ENCODE data around the gene WASF3. TPM values are rescaled to one million over a fixed set of nuclear protein-coding genes. Genes with fewer than 3 reads are reported as not detected.

WASF3 gene
- total RNA-seq, 2 donors from 2014 or later: 11.8 to 14.4 TPM

DNA sequence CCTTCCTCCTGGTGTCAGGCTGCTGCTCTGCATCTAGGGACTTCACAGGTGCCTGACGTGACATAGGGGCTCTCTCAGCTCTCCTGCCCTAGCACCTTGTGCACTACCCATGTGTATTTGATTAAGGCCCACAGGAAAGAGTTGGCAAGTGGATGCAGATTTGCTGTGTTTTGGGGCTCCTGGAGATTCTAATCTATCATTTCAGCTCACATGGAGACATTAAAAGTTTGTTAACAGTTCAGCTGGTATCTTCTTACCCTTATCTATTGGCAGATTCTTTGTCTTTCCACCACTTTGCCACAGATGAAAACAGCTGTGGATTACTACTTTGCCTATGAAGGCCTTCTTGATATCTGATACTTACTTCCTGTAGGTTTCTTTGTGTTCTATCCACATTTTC, 41.9 kb downstream of the WASF3 start:
- H3K4me1 ChIP-seq: peaks cover 0 to 13% of the 10 kb centered on the region in 2 donors
- no peaks in the 10 kb centered on the region for H3K36me3 ChIP-seq
- no peaks in the 10 kb centered on the region for H3K27me3 ChIP-seq
- TF ChIP-seq CTCF (IDR thresholded peaks at IDR 0.05): no peak
- H3K27ac ChIP-seq: no peak overlapping the region
- no peak for DNase-seq (ENCODE audit: low spot score)
- H3K4me3 ChIP-seq: no peak overlapping the region
- peaks cover 0 to 15% of the 10 kb centered on the region in 2 donors for H3K9me3 ChIP-seq

DNA sequence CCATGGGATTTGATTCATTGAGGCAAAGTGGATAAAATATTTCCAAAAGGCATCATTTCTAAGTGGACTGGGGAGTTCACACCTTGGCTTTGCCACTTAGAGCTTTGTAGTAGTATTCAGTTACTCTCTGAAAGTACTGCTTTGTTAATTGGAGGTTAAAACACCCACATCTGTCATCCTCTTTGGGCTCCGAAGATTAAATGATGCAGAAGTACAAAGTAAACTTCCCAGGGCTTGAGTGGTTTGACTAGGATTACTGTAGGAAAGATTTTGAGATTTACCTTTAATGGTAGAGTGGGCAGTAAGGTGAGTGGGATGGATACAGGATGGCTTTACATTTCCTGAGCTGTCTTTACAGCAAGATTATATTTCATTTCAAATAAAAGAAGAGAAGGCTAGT, 42.4 kb downstream of the WASF3 start:
- TF ChIP-seq CTCF (IDR thresholded peaks at IDR 0.05): no peak
- no peak for DNase-seq (ENCODE audit: low spot score)
- no peak overlapping the region for H3K4me3 ChIP-seq
- H3K36me3 ChIP-seq: no peaks in the 10 kb centered on the region
- H3K4me1 ChIP-seq: peaks cover 0 to 17% of the 10 kb centered on the region in 2 donors
- H3K27me3 ChIP-seq: no peaks in the 10 kb centered on the region
- H3K9me3 ChIP-seq: peaks cover 0 to 15% of the 10 kb centered on the region in 2 donors
- H3K27ac ChIP-seq: no peak overlapping the region

DNA sequence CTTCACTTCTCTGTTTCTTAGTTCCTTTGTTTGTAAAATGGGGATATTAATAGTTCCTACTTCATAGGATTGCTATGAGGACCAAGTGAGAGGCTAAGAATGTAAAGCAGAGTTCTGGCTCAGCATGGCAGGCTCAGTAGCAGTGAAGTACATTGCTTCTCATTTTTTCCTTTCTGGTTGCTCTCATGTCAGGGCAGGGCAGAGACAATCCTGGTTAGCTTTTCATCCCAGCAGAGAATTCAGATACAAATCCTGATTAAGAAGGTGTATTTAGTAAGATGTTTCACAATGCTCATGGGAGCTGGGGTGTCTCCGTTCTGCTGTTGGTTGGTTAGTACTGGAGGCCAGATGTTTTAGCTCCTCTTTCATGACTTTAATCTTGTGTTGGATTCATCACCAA, 42.9 kb downstream of the WASF3 start:
- H3K27me3 ChIP-seq: no peaks in the 10 kb centered on the region
- no peaks in the 10 kb centered on the region for H3K36me3 ChIP-seq
- peaks cover 0 to 15% of the 10 kb centered on the region in 2 donors for H3K9me3 ChIP-seq
- no peak for TF ChIP-seq CTCF (IDR thresholded peaks at IDR 0.05)
- DNase-seq (ENCODE audit: low spot score): no peak
- peaks cover 0 to 22% of the 10 kb centered on the region in 2 donors for H3K4me1 ChIP-seq
- H3K4me3 ChIP-seq: no peak overlapping the region
- no peak overlapping the region for H3K27ac ChIP-seq

GRCh38 chr13:26601669-26602068, 44.2 kb downstream of the WASF3 start:
- no peaks in the 10 kb centered on the region for H3K36me3 ChIP-seq
- TF ChIP-seq CTCF (IDR thresholded peaks at IDR 0.05): peak in 1 of 2 donors; percentile 36
- H3K9me3 ChIP-seq: peaks cover 0 to 8% of the 10 kb centered on the region in 2 donors
- H3K27ac ChIP-seq: no peak overlapping the region
- H3K27me3 ChIP-seq: no peaks in the 10 kb centered on the region
- H3K4me3 ChIP-seq: no peak overlapping the region
- H3K4me1 ChIP-seq: peaks cover 0 to 22% of the 10 kb centered on the region in 2 donors
- no peak for DNase-seq (ENCODE audit: low spot score)

DNA sequence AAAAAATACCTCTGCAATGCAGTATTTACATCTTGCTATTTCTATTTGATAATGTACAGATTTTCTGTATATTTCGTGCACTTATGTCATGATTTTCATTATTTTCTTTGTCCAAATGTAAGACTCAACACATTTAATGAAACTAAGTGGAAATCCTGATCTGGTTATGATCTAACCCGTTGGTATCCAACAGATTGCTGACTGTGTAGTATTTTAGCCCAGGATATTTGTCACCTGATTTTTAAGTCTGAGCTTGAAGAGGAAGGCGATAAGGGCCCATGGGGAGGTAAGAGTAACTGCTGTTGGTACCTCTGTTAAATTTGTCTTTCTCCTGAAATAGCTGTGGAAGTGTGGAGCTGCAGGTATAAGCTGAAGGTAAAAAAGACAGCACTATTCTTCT, 45.3 kb downstream of the WASF3 start:
- Histone ChIP-seq H3K4me3 (no peak overlapping the region), H3K9me3 (no peaks in the 10 kb centered on the region), H3K27ac (no peak overlapping the region), H3K4me1 (peaks cover 0 to 22% of the 10 kb centered on the region in 2 donors), H3K36me3 (no peaks in the 10 kb centered on the region), H3K27me3 (no peaks in the 10 kb centered on the region)
- no peak for TF ChIP-seq CTCF (IDR thresholded peaks at IDR 0.05)
- DNase-seq (ENCODE audit: low spot score): no peak

Data from right atrium auricular region (tissue), 2 donors.